Brain microvascular endothelial cell (primary cell): ENCODE data around the gene CCDC74A.
"Not testable (repeated sequence)": the region's sequence is repeated elsewhere in the genome, so short reads cannot be mapped to it uniquely, and the experiment has no call there.

Source experiments
- DNase-seq: peaks from one replicate; pipeline ENCODE4 v3.0.0-alpha.2; 2020
- H3K27ac ChIP-seq: fragments of 250-450 bp; sonication (Bioruptor Pico); 2 replicates; pipeline ENCODE4 v1.5.1; 2020; ENCODE audit warnings: mild to moderate bottlenecking, moderate library complexity
- H3K27me3 ChIP-seq: fragments of 250-450 bp; sonication (Bioruptor Pico); replicated peaks from 2 replicates; pipeline ENCODE4 v1.5.1; 2020; ENCODE audit warnings: mild to moderate bottlenecking
- H3K36me3 ChIP-seq: fragments of 250-450 bp; sonication (Bioruptor Pico); replicated peaks from 2 replicates; pipeline ENCODE4 v1.5.1; 2020; ENCODE audit warnings: mild to moderate bottlenecking
- H3K4me3 ChIP-seq: 2 replicates; pipeline ENCODE4 v1.5.1; 2011; ENCODE audit warnings: low read depth, mild to moderate bottlenecking, control low read depth, low read length, moderate library complexity
- CTCF ChIP-seq: IDR thresholded peaks from 2 replicates; pipeline ENCODE4 v1.5.1; 2011; ENCODE audit warnings: low read depth, mild to moderate bottlenecking, moderate library complexity, low read length, control low read depth, inconsistent platforms; ENCODE audit errors: missing control alignments
- in situ Hi-C: cut with HindIII; loops from 2 replicates; pipeline ENCODE4 v1.10.0; 2017; ENCODE audit warnings: low sequenced_read_pairs, low pct_ligation_motif_present

CCDC74A gene

GRCh38 chr2:131516621-131517020, 11.1 kb upstream of the CCDC74A start:
- DNase-seq, H3K4me3 ChIP-seq, H3K27ac ChIP-seq, H3K27me3 ChIP-seq, H3K36me3 ChIP-seq, in situ Hi-C loops: not testable (repeated sequence)
- TF ChIP-seq CTCF = peak; percentile 59

GRCh38 chr2:131517106-131517831, 10.4 kb upstream of the CCDC74A start:
- H3K27ac ChIP-seq = no peak overlapping the region
- TF ChIP-seq CTCF = no peak
- no peak for DNase-seq
- H3K4me3 ChIP-seq = no peak overlapping the region
- no peaks in the 10 kb centered on the region for H3K27me3 ChIP-seq
- H3K36me3 ChIP-seq = no peaks in the 10 kb centered on the region
- in situ Hi-C loops = no loop called here

GRCh38 chr2:131517856-131518255, 9.8 kb upstream of the CCDC74A start:
- H3K4me3 ChIP-seq, DNase-seq, H3K27ac ChIP-seq, H3K27me3 ChIP-seq, in situ Hi-C loops, H3K36me3 ChIP-seq: not testable (repeated sequence)

GRCh38 chr2:131518531-131518930, 9.2 kb upstream of the CCDC74A start:
- H3K36me3 ChIP-seq, H3K27me3 ChIP-seq, H3K27ac ChIP-seq, DNase-seq, H3K4me3 ChIP-seq, in situ Hi-C loops: not testable (repeated sequence)

GRCh38 chr2:131519466-131519865, 8.2 kb upstream of the CCDC74A start:
- in situ Hi-C loops = no loop called here
- no peak for TF ChIP-seq CTCF
- no peak overlapping the region for H3K27ac ChIP-seq
- no peaks in the 10 kb centered on the region for H3K27me3 ChIP-seq
- H3K4me3 ChIP-seq = no peak overlapping the region
- no peak for DNase-seq
- H3K36me3 ChIP-seq = no peaks in the 10 kb centered on the region

GRCh38 chr2:131519871-131520470, 7.7 kb upstream of the CCDC74A start:
- H3K27me3 ChIP-seq, H3K27ac ChIP-seq, in situ Hi-C loops, H3K36me3 ChIP-seq, DNase-seq, H3K4me3 ChIP-seq: not testable (repeated sequence)

- no peak overlapping the region for H3K4me3 ChIP-seq
- DNase-seq = no peak
- in situ Hi-C loops = no loop called here
- H3K27me3 ChIP-seq = no peaks in the 10 kb centered on the region
- H3K27ac ChIP-seq = no peak overlapping the region
- no peak for TF ChIP-seq CTCF
- no peaks in the 10 kb centered on the region for H3K36me3 ChIP-seq
Measured at GRCh38 chr2:131520526-131520925, 7.2 kb upstream of the CCDC74A start.

GRCh38 chr2:131521524-131521923, 6.2 kb upstream of the CCDC74A start:
- H3K27ac ChIP-seq, H3K27me3 ChIP-seq, H3K36me3 ChIP-seq, H3K4me3 ChIP-seq, in situ Hi-C loops, DNase-seq: not testable (repeated sequence)
